ENCODE measurements around the gene PXN.
"Not testable (repeated sequence)": the region's sequence is repeated elsewhere in the genome, so short reads cannot be mapped to it uniquely, and the experiment has no call there.

PXN gene

DNA sequence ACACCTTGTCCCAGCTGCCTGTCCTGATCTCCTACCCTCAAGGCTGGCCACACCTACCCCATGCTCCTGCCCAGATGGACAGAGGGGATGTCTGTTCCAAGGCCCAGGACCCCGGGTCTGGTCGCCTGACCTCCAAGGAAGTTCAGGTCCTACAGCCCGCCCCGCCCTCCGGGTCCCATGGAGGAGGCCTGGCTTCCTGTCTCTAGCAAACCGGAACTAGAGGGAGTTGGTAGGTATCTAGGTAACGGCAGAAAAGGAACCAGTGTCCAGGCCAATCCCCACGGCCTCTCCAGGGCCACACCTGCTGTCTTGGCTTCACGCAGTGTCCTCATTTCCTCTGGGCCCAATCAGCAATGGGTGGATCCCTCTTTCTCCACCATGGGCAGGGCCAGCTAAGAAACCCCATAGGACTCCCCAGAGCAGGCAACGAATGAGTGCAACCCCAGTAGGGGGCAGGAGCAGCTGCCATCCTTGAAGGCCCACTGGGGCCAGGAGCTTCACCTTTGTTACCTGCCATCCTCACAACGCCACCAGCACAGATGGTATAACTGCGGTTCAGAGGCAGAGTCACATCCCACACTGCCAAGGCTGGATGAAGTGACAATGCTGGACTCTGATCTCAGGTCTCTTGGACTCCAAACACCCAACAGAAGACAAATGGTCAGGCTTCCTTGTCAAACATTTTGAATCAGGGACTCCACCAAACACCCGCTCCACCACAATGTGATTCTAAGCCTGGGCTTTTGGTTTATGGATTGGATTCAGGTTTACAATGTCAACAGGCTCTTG lies 39.5 kb downstream of the PXN start:
- peak in 1 of 5 experiments; percentile 31 for DNase-seq

- DNase-seq: no peak
These were observed 40.4 kb downstream of the PXN start for GRCh38 chr12:120225200-120225558.

DNA sequence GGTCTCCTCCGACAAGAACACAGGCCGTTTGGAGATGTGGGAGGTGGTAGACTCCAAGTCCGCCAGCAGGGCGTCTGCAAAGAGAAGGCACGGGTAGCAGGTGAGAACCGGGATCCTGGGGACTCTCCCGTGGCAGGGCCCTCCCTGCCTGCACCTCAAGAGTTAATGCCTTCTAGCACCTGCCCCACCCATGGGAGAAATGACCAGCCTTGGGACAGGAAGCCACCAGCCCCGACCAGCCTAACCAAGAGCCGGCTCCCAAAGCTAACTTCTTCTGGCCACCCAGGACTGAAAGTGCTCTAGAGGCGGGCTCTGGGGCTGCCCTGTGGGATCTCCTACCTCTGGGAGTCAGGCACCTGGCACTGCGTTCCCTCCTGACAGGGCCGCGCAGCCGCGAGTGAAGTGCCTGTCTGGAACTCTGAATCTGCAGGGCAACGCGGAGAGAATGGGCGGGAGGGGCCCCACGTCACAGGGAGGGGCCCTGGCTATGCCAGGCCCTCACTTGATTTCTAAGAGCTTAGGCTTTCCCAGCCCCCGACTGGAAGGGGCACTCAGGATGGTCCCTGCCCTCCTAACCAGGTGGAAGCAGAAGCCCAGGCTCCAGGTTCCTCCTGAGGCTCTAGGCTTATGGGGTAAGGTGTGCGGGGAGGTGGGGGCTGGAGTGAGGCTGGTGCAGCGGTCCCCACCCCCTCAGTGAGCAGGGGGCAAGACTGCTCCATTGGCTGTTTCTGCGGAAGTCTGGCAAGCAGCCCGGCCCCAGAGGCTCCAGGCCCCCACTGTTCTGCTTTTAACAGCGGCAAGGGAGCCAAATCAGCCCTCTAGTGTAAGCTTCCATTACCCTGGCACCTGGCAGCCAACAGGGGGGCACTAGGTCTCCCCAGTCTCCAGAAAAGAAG lies 41.0 kb downstream of the PXN start:
- DNase-seq: no peak

DNA sequence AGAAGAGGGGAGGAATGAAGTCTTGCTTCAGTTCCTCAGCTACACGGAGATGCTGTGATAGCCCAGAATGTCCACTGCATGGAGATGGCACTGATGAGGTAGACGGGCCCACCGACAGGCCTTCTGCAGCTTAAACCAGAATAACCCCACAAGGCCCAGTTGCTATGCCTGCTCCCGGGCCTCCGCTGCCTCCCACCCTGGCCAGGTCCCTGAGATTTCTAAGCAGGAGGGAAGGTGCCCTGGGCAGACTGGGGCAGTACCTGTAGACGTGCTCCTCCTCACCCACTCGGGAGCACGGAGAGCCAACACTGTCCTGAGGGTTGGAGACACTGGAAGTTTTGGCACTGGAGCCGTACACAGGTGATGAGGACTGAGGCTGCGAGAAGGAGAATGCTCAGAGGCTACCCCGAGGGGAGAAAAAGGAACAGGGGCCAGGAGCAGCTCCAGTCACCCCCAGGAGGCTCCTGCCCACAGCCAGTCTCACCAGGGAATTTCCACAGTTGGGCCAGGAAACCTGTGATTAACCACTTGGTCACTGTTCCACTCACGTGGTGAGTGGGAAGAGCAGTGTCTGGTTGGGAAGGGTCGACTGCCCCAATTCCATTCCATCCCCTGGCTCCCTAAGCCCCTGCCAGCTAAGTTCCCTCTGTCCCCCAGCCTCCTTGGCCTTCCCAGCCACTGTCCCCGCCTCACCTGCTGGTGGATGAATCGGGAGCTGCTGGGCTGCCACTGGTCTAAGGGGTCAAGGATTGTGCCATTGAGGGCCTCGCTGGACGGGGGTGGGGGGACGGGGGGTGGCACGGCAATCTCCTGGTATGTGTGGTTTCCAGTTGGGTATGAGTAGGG lies 41.8 kb downstream of the PXN start:
- no peak for DNase-seq

DNA sequence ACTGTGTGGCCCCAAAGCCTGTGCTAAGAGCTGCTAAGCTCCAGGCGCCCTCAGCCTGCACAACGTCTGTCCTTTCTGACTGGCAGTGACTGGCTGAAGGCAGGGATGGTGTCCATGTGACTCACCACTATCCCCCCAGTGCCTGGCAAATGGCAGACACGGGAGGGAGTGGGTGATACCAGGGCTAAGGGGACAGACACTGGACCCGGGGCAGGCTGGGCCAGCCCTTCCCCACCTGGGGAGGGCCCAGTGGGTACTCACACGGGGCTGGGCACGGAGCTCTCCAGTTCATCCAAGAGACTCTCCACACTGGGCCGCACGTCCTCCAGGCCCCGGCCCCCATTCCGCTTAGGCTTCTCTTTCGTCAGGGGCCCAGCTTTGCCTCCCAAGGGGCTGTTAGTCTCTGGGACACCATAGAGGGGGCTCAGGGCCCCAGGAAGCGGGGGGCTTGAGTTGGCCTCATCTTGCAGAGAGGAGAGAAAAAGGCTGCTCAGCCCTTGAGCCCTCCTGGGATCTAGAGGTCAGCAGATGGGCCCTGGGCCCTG lies 43.2 kb downstream of the PXN start:
- DNase-seq: no peak

GRCh38 chr12:120221576-120221900 lies 44.0 kb downstream of the PXN start:
- DNase-seq: no peak

GRCh38 chr12:120220838-120221575 lies 44.5 kb downstream of the PXN start:
- DNase-seq: no peak

- DNase-seq: no peak
These were observed 46.6 kb downstream of the PXN start for GRCh38 chr12:120218680-120219606.

GRCh38 chr12:120216742-120217605 lies 48.6 kb downstream of the PXN start:
- DNase-seq: no peak

- no peak for DNase-seq
These were observed 49.5 kb downstream of the PXN start for GRCh38 chr12:120215766-120216735.

DNA sequence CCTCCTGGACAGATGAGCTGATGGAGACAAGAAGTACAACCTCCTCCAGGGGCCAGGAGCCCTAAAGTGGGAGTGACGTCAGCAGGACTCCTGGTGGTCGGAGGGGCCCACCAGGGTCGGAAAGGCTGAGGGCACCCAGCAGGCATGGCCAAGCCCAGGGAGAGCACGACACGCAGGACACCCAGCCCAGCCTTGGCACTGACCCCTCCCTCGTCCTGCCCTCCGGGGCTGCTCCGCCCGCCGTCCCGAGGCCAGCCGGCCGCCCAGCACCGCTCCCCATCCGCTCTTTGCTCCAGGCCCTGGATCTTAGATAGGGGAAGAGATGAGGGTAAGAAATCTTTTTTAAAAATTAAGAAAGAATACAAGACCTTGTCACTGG lies 50.2 kb downstream of the PXN start:
- DNase-seq: no peak

DNA sequence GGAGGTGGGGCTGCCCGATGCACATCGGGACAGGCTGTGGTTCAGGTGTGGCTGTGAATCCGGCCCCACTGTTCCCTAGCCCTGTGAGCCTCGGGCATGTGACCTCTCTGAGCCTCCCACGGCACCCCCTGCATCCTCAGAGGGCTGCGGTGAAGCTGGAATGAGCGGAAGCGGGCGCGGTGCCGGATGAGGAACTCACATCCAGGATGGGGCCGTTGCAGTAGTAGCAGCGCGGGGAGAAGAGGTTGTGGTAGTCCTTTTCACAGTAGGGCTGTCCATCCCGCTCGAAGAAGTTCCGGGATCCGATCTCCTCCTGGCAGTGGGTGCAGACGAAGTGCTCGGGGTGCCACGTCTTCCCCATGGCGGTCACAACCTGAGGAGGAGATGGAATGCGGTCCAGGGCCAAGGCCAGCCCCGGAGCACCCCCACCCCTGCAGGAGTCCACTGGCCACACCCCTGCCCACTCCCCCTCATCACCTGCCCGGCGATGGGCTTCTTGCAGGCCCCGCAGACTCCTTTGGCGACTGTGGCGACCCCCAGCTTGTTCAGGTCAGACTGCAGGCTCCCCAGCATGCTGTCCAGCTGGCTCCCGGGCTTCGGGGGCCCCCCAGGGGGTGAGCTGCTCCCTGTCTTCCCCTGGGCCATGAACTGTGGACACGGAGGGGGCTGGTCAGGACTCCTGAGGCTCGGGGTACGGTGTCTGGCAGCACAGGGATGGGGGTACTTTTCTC lies 50.7 kb downstream of the PXN start:
- DNase-seq: no peak

GRCh38 chr12:120213758-120214157 lies 51.8 kb downstream of the PXN start:
- no peak for DNase-seq

DNA sequence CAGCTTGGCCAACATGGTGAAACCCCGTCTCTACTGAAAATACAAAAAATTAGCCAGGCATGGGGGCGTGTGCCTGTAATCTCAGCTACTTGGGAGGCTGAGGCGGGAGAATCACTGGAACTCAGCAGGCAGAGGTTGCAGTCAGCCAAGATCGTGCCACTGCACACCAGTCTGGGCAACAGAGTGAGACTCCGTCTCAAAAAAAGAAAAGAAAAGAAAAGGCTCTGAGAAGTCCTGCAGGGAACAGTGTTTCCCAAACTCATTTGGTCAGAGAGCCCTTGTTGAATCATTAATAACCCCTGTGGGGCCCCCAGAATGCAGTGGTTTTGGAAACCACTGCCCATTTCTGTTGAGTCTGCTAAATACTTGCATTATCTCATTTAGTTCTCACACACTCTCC lies 52.3 kb downstream of the PXN start:
- not testable (repeated sequence) for DNase-seq

DNA sequence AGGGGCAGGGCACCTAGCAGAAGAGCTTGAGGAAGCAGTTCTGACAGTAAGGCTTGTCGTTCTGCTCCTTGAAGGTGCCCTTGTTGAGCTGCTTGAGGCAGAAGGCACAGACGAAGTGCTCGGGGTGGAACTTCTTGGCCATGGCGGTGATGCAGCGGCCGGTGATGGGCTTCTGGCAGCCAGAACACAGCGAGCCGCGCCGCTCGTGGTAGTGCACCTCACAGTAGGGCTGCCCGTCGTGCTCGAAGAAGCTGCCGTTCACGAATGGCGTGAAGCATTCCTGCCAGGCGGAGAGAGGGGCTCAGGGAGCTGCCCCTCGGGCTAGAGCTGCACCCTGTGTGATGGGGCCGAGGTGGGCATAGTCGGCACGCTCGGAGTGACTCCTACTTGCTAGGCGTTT lies 53.2 kb downstream of the PXN start:
- no peak for DNase-seq

- DNase-seq: no peak
These were observed 53.6 kb downstream of the PXN start for GRCh38 chr12:120211904-120212283.

GRCh38 chr12:120211243-120211903 lies 54.2 kb downstream of the PXN start:
- DNase-seq: no peak

DNA sequence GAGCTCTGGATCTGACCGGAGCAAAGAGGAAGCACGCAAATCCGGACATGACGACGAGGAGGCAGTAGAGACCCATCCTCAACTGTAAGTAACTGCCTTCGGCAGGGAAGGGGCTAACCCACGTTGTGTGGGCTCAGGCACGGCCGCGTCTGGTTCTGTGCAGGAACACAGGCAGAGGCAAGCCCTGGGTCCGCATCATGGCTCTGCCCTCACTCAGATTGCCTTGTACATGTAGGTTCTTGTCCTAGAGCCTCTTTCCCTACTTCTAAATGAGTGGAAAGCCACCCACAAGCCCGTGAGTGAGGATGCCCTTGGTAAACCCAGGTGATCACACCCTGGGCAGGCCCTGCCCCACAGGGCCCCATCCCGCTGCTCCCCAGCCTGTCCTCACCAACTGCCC lies 55.7 kb downstream of the PXN start:
- no peak for DNase-seq

Data from T-helper 2 cell (primary cell).